WTC11 (cell line): ENCODE results near the gene PDIK1L. TPM values are rescaled to one million over a fixed set of nuclear protein-coding genes. Genes with fewer than 3 reads are reported as not detected.

Source experiments
- ATAC-seq: fragments of 200-7000 bp; cut with Tn5 transposase; 2 replicates; pipeline ENCODE4 v1.10.0; 2021; ENCODE audit warnings: mild to moderate bottlenecking, moderate library complexity
- CTCF ChIA-PET: fragments of 300-600 bp; sonication (Branson Sonifier 250); formaldehyde crosslinking; loops from one replicate; lab custom pipeline; 2021; ENCODE audit warnings: antibody characterized with exemption; lab: Charles Lee
- POLR2A ChIA-PET: fragments of 350-600 bp; sonication (Branson Sonifier 250); formaldehyde crosslinking; loops from one replicate; lab custom pipeline; 2021; ENCODE audit warnings: antibody characterized with exemption; lab: Charles Lee
- DNase-seq: peaks from one replicate; pipeline ENCODE4 v3.0.0; 2021; ENCODE audit warnings: low spot score
- H3K27ac Mint-ChIP-seq: 2 replicates; pipeline ENCODE4 v1.8.0; 2021; ENCODE audit warnings: mixed read lengths
- H3K27me3 Mint-ChIP-seq: 2 replicates; pipeline ENCODE4 v1.8.0; 2021; ENCODE audit warnings: low read depth, mild to moderate bottlenecking, moderate library complexity, mixed read lengths
- H3K36me3 Mint-ChIP-seq: 2 replicates; pipeline ENCODE4 v1.8.0; 2021; ENCODE audit warnings: mixed read lengths
- H3K4me1 Mint-ChIP-seq: 2 replicates; pipeline ENCODE4 v1.8.0; 2022; ENCODE audit warnings: mixed read lengths
- H3K4me3 Mint-ChIP-seq: 2 replicates; pipeline ENCODE4 v1.8.0; 2021; ENCODE audit warnings: mild to moderate bottlenecking, moderate library complexity, mixed read lengths
- H3K9me3 Mint-ChIP-seq: 2 replicates; pipeline ENCODE4 v1.8.0; 2021; ENCODE audit warnings: mixed read lengths
- ARID4B ChIP-seq: sonication (generic); formaldehyde crosslinking; IDR thresholded peaks from 2 replicates; pipeline ENCODE4 v1.8.0; 2023; ENCODE audit warnings: missing genetic modification reagents, mild to moderate bottlenecking, borderline replicate concordance
- ATF1 ChIP-seq: sonication (generic); formaldehyde crosslinking; IDR thresholded peaks from 2 replicates; pipeline ENCODE4 v1.8.1; 2023; ENCODE audit warnings: mild to moderate bottlenecking, moderate library complexity, missing genetic modification reagents
- ATF6 ChIP-seq: sonication (generic); formaldehyde crosslinking; IDR thresholded peaks from 2 replicates; pipeline ENCODE4 v1.8.1; 2023; ENCODE audit warnings: mild to moderate bottlenecking, missing genetic modification reagents
- FOXP1 ChIP-seq: sonication (generic); formaldehyde crosslinking; IDR thresholded peaks from 2 replicates; pipeline ENCODE4 v1.8.0; 2022; ENCODE audit warnings: missing genetic modification reagents, mild to moderate bottlenecking, moderate library complexity, borderline replicate concordance
- GABPB1 ChIP-seq: sonication (generic); formaldehyde crosslinking; IDR thresholded peaks from 2 replicates; pipeline ENCODE4 v1.8.1; 2023; ENCODE audit warnings: mild to moderate bottlenecking, missing genetic modification reagents
- HMGA2 ChIP-seq: fragments of 250-450 bp; sonication (Bioruptor Pico); IDR thresholded peaks from 2 replicates; pipeline ENCODE4 v1.4.0; 2021; ENCODE audit warnings: mild to moderate bottlenecking, moderate library complexity
- KAT7 ChIP-seq: sonication (generic); formaldehyde crosslinking; IDR thresholded peaks from 2 replicates; pipeline ENCODE4 v1.8.1; 2023; ENCODE audit warnings: missing genetic modification reagents, mild to moderate bottlenecking, borderline replicate concordance
- MAX ChIP-seq: sonication (generic); formaldehyde crosslinking; IDR thresholded peaks from 2 replicates; pipeline ENCODE4 v1.8.0; 2022; ENCODE audit warnings: mild to moderate bottlenecking, missing genetic modification reagents
- NFYB ChIP-seq: sonication (generic); formaldehyde crosslinking; conservative IDR thresholded peaks from 2 replicates; pipeline ENCODE4 v1.8.0; 2022; ENCODE audit warnings: low read depth, missing genetic modification reagents
- USF2 ChIP-seq: sonication (generic); formaldehyde crosslinking; IDR thresholded peaks from 2 replicates; pipeline ENCODE4 v1.8.1; 2023; ENCODE audit warnings: mild to moderate bottlenecking, missing genetic modification reagents, moderate library complexity
- ZNF138 ChIP-seq: sonication (generic); formaldehyde crosslinking; conservative IDR thresholded peaks from 2 replicates; pipeline ENCODE4 v1.8.1; 2022; ENCODE audit warnings: mild to moderate bottlenecking, moderate library complexity, missing genetic modification reagents
- ZNF512 ChIP-seq: sonication (generic); formaldehyde crosslinking; IDR thresholded peaks from 2 replicates; pipeline ENCODE4 v1.8.1; 2022; ENCODE audit warnings: missing genetic modification reagents, borderline replicate concordance
- total RNA-seq: library from RNA; stranded (reverse); gene quantifications from 3 replicates; pipeline ENCODE4 v1.2.3, GENCODE V29; 2021

PDIK1L gene
- total RNA-seq, 1 experiment from 2014 or later, result 5.5 TPM

GRCh38 chr1:26126321-26127084, 14.9 kb downstream of the PDIK1L start (continued):
- TF ChIP-seq MAX (CRISPR knock-in tag) (no peak), ZNF512 (no peak), HMGA2 (CRISPR knock-in tag) (no peak), ZNF138 (no peak), GABPB1 (CRISPR knock-in tag) (no peak)

- no peak for ATAC-seq
- Mint-ChIP-seq H3K27me3 (no peaks in the 10 kb centered on the region), H3K27ac (no peak overlapping the region; the same call in 1 of the 2 replicates), H3K9me3 (no peaks in the 10 kb centered on the region), H3K4me1 (peaks cover 12% of the 10 kb centered on the region), H3K4me3 (no peak overlapping the region)
- ChIA-PET POLR2A (no interaction called here), CTCF (interaction anchor here (0.6 to 4.2 kb wide), 7 partner anchors 14 to 158 kb away, joined by 3 to 31 read pairs (median 3); partner anchors contain the start of genes CATSPER4 and ZNF593)
- TF ChIP-seq FOXP1 (CRISPR knock-in tag), result no peak
- TF ChIP-seq ATF6 (CRISPR knock-in tag), result no peak
- no peak for TF ChIP-seq ATF1 (CRISPR knock-in tag)
- no peak for TF ChIP-seq KAT7 (CRISPR knock-in tag)
- TF ChIP-seq NFYB (CRISPR knock-in tag), result no peak
- no peak for TF ChIP-seq USF2 (CRISPR knock-in tag)
- TF ChIP-seq ARID4B (CRISPR knock-in tag), result no peak
- TF ChIP-seq, all 79 proteins: peak for 0
- no peaks in the 10 kb centered on the region for H3K36me3 Mint-ChIP-seq
- DNase-seq, result no peak
Observed at GRCh38 chr1:26127235-26128163, 15.9 kb downstream of the PDIK1L start.
